ENCODE results near the gene CTBP2.

DNA sequence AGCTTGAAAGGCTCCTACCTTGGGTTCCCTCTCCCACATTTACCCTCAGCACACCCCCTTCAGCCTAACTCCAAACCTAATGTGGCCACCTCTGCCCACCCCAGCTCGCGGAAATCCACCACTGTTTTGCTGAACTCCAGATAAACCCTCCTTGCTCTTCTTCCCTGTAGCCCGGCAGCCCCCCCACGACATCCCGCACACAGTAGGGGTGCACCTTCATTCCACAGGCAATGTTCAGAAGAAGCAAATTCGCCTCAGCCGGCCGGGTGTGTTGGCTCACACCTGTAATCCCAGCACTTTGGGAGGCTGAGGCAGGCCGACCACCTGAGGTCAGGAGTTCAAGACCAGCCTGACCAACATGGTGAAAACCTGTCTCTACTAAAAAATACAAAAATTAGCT, 17.4 kb downstream of the CTBP2 start:
- TF ChIP-seq POLR2AphosphoS5 (IDR thresholded peaks at IDR 0.05; ENCODE audit: low read depth, low read length) (no peak), TCF7L2 (IDR thresholded peaks at IDR 0.05; ENCODE audit: low read depth, low read length) (no peak), REST (IDR thresholded peaks at IDR 0.05; ENCODE audit: insufficient read depth in 1 of 2, low read depth in 2 of 2, low read length in 1 of 2) (no peak), SIN3A (IDR thresholded peaks at IDR 0.05; ENCODE audit: borderline replicate concordance, insufficient read depth, low read depth, low read length) (no peak)
- TF ChIP-seq, protein P1, sequence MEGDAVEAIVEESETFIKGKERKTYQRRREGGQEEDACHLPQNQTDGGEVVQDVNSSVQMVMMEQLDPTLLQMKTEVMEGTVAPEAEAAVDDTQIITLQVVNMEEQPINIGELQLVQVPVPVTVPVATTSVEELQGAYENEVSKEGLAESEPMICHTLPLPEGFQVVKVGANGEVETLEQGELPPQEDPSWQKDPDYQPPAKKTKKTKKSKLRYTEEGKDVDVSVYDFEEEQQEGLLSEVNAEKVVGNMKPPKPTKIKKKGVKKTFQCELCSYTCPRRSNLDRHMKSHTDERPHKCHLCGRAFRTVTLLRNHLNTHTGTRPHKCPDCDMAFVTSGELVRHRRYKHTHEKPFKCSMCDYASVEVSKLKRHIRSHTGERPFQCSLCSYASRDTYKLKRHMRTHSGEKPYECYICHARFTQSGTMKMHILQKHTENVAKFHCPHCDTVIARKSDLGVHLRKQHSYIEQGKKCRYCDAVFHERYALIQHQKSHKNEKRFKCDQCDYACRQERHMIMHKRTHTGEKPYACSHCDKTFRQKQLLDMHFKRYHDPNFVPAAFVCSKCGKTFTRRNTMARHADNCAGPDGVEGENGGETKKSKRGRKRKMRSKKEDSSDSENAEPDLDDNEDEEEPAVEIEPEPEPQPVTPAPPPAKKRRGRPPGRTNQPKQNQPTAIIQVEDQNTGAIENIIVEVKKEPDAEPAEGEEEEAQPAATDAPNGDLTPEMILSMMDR (IDR thresholded peaks at IDR 0.05): no peak

All from Panc1 (cell line).